Measurements from ENCODE around the gene SNORC. TPM values are rescaled to one million over a fixed set of nuclear protein-coding genes. Genes with fewer than 3 reads are reported as not detected.

Gene SNORC
- total and polyA plus RNA-seq, 2 of the 13 experiments (the other 11 are each of a cell fraction or from before 2014, with no cell fraction given): 59.1 to 86.1 TPM

GRCh38 chr2:232900811-232901735, 31.0 kb downstream of the SNORC start:
- CTCF ChIA-PET (ENCODE audit: low intra/inter-chr PET ratio, low total read pairs): no interaction called here
- TF ChIP-seq, protein P1, sequence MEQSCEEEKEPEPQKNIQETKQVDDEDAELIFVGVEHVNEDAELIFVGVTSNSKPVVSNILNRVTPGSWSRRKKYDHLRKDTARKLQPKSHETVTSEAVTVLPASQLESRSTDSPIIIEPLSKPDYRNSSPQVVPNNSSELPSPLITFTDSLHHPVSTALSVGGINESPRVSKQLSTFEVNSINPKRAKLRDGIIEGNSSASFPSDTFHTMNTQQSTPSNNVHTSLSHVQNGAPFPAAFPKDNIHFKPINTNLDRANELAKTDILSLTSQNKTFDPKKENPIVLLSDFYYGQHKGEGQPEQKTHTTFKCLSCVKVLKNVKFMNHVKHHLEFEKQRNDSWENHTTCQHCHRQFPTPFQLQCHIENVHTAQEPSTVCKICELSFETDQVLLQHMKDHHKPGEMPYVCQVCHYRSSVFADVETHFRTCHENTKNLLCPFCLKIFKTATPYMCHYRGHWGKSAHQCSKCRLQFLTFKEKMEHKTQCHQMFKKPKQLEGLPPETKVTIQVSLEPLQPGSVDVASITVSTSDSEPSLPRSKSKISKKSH (CRISPR knock-in tag; IDR thresholded peaks at IDR 0.05; ENCODE audit: borderline replicate concordance): 0 out of 2 replicates have a peak, but pooled peaks have one; percentile 13
- TF ChIP-seq NRL (CRISPR knock-in tag; IDR thresholded peaks at IDR 0.05; ENCODE audit: borderline replicate concordance): no peak
- no peak for TF ChIP-seq DZIP1 (CRISPR knock-in tag; IDR thresholded peaks at IDR 0.05)
- no peak for TF ChIP-seq ZKSCAN1 (IDR thresholded peaks at IDR 0.05; ENCODE audit: low read length)
- TF ChIP-seq RXRA (CRISPR knock-in tag; IDR thresholded peaks at IDR 0.05): 0 out of 2 replicates have a peak, but pooled peaks have one; percentile 8
- no peak for TF ChIP-seq ZBTB7A (CRISPR knock-in tag; IDR thresholded peaks at IDR 0.05)
- TF ChIP-seq RARG (CRISPR knock-in tag; IDR thresholded peaks at IDR 0.05; ENCODE audit: low read depth): no peak
- TF ChIP-seq PRDM15 (CRISPR knock-in tag; IDR thresholded peaks at IDR 0.05): no peak
- TF ChIP-seq, protein P2, sequence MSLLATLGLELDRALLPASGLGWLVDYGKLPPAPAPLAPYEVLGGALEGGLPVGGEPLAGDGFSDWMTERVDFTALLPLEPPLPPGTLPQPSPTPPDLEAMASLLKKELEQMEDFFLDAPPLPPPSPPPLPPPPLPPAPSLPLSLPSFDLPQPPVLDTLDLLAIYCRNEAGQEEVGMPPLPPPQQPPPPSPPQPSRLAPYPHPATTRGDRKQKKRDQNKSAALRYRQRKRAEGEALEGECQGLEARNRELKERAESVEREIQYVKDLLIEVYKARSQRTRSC (CRISPR knock-in tag; IDR thresholded peaks at IDR 0.05; ENCODE audit: low read depth): no peak
- TF ChIP-seq ZNF326 (CRISPR knock-in tag; IDR thresholded peaks at IDR 0.05; ENCODE audit: borderline replicate concordance): no peak
- TF ChIP-seq ZNF501 (CRISPR knock-in tag; IDR thresholded peaks at IDR 0.05): no peak
- TF ChIP-seq ZNF773 (CRISPR knock-in tag; IDR thresholded peaks at IDR 0.05; ENCODE audit: borderline replicate concordance): no peak
- TF ChIP-seq KDM1A (CRISPR knock-in tag; IDR thresholded peaks at IDR 0.05): no peak
- TF ChIP-seq ZNF605 (CRISPR knock-in tag; IDR thresholded peaks at IDR 0.05): no peak
- Histone ChIP-seq H3K9ac (ENCODE audit: insufficient read depth, low read depth, low read length) (no peak overlapping the region), H3K4me2 (ENCODE audit: low read depth, low read length) (no peak overlapping the region), H3K27me3 (ENCODE audit: control insufficient read depth in 1 of 2, insufficient read depth in 2 of 2, low read length in 2 of 2) (no peaks in the 10 kb centered on the region), H3K4me3 (replicated peaks in 1 of 3; ENCODE audit: insufficient read depth in 1 of 3, low read depth in 2 of 3, low read length in 3 of 3) (no peak overlapping the region), H3K36me3 (replicated peaks in 1 of 2; ENCODE audit: control insufficient read depth in 1 of 2, insufficient read depth in 2 of 2, low read length in 2 of 2) (peaks cover 2 to 4% of the 10 kb centered on the region in 2 experiments; a peak in 3 of 5 replicates), H4K20me1 (ENCODE audit: insufficient read depth, low read length) (no peaks in the 10 kb centered on the region), H3K27ac (ENCODE audit: extremely low read length, insufficient read depth, low read length) (no peak overlapping the region), H3K79me2 (ENCODE audit: insufficient read depth, low read length) (no peaks in the 10 kb centered on the region), H2AFZ (ENCODE audit: low read length) (no peak overlapping the region), H3K4me1 (ENCODE audit: insufficient read depth, low read length) (no peaks in the 10 kb centered on the region), H3K9me3 (ENCODE audit: low read length) (no peaks in the 10 kb centered on the region)
- intact Hi-C loops (cut with micrococcal nuclease; ENCODE audit: unreplicated experiment): no loop called here
- POLR2A ChIA-PET: interaction anchor here (0.5 kb wide), 1 partner anchor 112 kb away, joined by 3 read pairs; the partner anchor contains the start of gene NGEF
- BruUV-seq (replicated peaks): no TSS peak
- 92% methylated on average over 43 of the region's 43 CpGs for WGBS (ENCODE audit: low lambda C conversion rate)
- no peak for FAIRE-seq
- no peak; the same call in 2 of the 3 replicates for ATAC-seq
- no peak for DNase-seq (ENCODE audit: low spot score)
- in situ Hi-C loops (cut with HindIII; ENCODE audit: extremely low pct_ligation_motif_present, low pct_unique_long_range_greater_than_20kb): no loop called here
